ENCODE measurements around the gene CRYZL1. TPM values are rescaled to one million over a fixed set of nuclear protein-coding genes. Genes with fewer than 3 reads are reported as not detected.
"Not testable (repeated sequence)": the region's sequence is repeated elsewhere in the genome, so short reads cannot be mapped to it uniquely, and the experiment has no call there.

CRYZL1 gene
- total and polyA plus RNA-seq, 12 donors = 14.0 to 69.5 (median 33.4) TPM

GRCh38 chr21:33578214-33578613 is 63.3 kb downstream of the CRYZL1 start:
- H3K9me3 ChIP-seq (replicated peaks in 1 of 3) = no peaks in the 10 kb centered on the region
- TF ChIP-seq CTCF (IDR thresholded peaks at IDR 0.05) = no peak
- TF ChIP-seq POLR2A (IDR thresholded peaks at IDR 0.05) = no peak
- 82 to 89% (median 86%) methylated on average over 2 of the region's 2 CpGs for WGBS, 4 donors
- intact Hi-C loops (cut with DNase I) = no loop called here
- no peaks in the 10 kb centered on the region for H3K4me1 ChIP-seq (replicated peaks in 1 of 2)
- H3K27me3 ChIP-seq = no peaks in the 10 kb centered on the region
- H3K36me3 ChIP-seq (replicated peaks in 1 of 2) = peaks cover 0 to 49% of the 10 kb centered on the region in 2 donors
- H3K4me3 ChIP-seq = no peak overlapping the region
- H3K27ac ChIP-seq = no peak overlapping the region
- no peak for DNase-seq

- DNase-seq; H3K27ac ChIP-seq; intact Hi-C loops (cut with DNase I); H3K4me1 ChIP-seq (replicated peaks in 1 of 2); H3K27me3 ChIP-seq; H3K4me3 ChIP-seq; H3K9me3 ChIP-seq (replicated peaks in 1 of 3): not testable (repeated sequence)
- 65 to 81% (median 70%) methylated on average over 2 of the region's 2 CpGs for WGBS, 4 donors
- H3K36me3 ChIP-seq (replicated peaks in 1 of 2) = peaks cover 0 to 64% of the 10 kb centered on the region in 2 donors
Measured at GRCh38 chr21:33576741-33577141, 64.8 kb downstream of the CRYZL1 start.

- Histone ChIP-seq H3K27me3 (no peaks in the 10 kb centered on the region), H3K9me3 (replicated peaks in 1 of 3) (peaks cover 0 to 5% (median 0%) of the 10 kb centered on the region in 3 donors), H3K4me3 (no peak overlapping the region), H3K4me1 (replicated peaks in 1 of 2) (peaks cover 3 to 22% of the 10 kb centered on the region in 2 donors), H3K27ac (peak overlapping the region in 1 of 5 donors; percentile 27), H3K36me3 (replicated peaks in 1 of 2) (peaks cover 0 to 98% of the 10 kb centered on the region in 2 donors)
- intact Hi-C loops (cut with DNase I) = no loop called here
- TF ChIP-seq CTCF (IDR thresholded peaks at IDR 0.05) = no peak
- no peak for TF ChIP-seq POLR2A (IDR thresholded peaks at IDR 0.05)
- WGBS, 4 donors = 22 to 34% (median 31%) methylated on average over 3 of the region's 3 CpGs
- peak in 1 of 7 donors; percentile 48 for DNase-seq
Measured at GRCh38 chr21:33572350-33572749, 69.2 kb downstream of the CRYZL1 start.

GRCh38 chr21:33569991-33570390 is 71.5 kb downstream of the CRYZL1 start:
- H3K27me3 ChIP-seq = no peaks in the 10 kb centered on the region
- intact Hi-C loops (cut with DNase I) = no loop called here
- DNase-seq = no peak
- 88 to 94% (median 93%) methylated on average over 5 of the region's 5 CpGs for WGBS, 4 donors
- H3K4me1 ChIP-seq (replicated peaks in 1 of 2) = peaks cover 3 to 30% of the 10 kb centered on the region in 2 donors
- H3K9me3 ChIP-seq (replicated peaks in 1 of 3) = peaks cover 0 to 5% (median 0%) of the 10 kb centered on the region in 3 donors
- H3K4me3 ChIP-seq = no peak overlapping the region
- TF ChIP-seq CTCF (IDR thresholded peaks at IDR 0.05) = no peak
- no peak for TF ChIP-seq POLR2A (IDR thresholded peaks at IDR 0.05)
- H3K27ac ChIP-seq = no peak overlapping the region
- H3K36me3 ChIP-seq (replicated peaks in 1 of 2) = peaks cover 0 to 82% of the 10 kb centered on the region in 2 donors

- peaks cover 0 to 79% of the 10 kb centered on the region in 2 donors for H3K36me3 ChIP-seq (replicated peaks in 1 of 2)
Measured at GRCh38 chr21:33568448-33568847, 73.1 kb downstream of the CRYZL1 start.

More at GRCh38 chr21:33568448-33568847, 73.1 kb downstream of the CRYZL1 start:
- Histone ChIP-seq H3K27ac (peak overlapping the region in 1 of 5 donors; percentile 63), H3K4me3 (no peak overlapping the region), H3K9me3 (replicated peaks in 1 of 3) (peaks cover 0 to 5% (median 0%) of the 10 kb centered on the region in 3 donors), H3K27me3 (no peaks in the 10 kb centered on the region), H3K4me1 (replicated peaks in 1 of 2) (peaks cover 3 to 30% of the 10 kb centered on the region in 2 donors)
- intact Hi-C loops (cut with DNase I) = no loop called here
- 77 to 82% (median 80%) methylated on average over 2 of the region's 2 CpGs for WGBS, 4 donors
- TF ChIP-seq CTCF (IDR thresholded peaks at IDR 0.05) (no peak), POLR2A (IDR thresholded peaks at IDR 0.05) (no peak)
- no peak for DNase-seq
